ENCODE measurements around the gene CFAP97D2.

GRCh38 chr13:114155320-114155719, 23.7 kb upstream of the CFAP97D2 start:
- TF ChIP-seq, protein P1, sequence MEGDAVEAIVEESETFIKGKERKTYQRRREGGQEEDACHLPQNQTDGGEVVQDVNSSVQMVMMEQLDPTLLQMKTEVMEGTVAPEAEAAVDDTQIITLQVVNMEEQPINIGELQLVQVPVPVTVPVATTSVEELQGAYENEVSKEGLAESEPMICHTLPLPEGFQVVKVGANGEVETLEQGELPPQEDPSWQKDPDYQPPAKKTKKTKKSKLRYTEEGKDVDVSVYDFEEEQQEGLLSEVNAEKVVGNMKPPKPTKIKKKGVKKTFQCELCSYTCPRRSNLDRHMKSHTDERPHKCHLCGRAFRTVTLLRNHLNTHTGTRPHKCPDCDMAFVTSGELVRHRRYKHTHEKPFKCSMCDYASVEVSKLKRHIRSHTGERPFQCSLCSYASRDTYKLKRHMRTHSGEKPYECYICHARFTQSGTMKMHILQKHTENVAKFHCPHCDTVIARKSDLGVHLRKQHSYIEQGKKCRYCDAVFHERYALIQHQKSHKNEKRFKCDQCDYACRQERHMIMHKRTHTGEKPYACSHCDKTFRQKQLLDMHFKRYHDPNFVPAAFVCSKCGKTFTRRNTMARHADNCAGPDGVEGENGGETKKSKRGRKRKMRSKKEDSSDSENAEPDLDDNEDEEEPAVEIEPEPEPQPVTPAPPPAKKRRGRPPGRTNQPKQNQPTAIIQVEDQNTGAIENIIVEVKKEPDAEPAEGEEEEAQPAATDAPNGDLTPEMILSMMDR (IDR thresholded peaks at IDR 0.05), result no peak
- TF ChIP-seq POLR2A (IDR thresholded peaks at IDR 0.05), result no peak
- TF ChIP-seq POLR2AphosphoS5 (IDR thresholded peaks at IDR 0.05; ENCODE audit: insufficient read depth in 1 of 2, low read depth in 1 of 2), result no peak

All from vagina (tissue), 2 donors.